NCI-H460 (cell line): Measurements from ENCODE around the gene NOL11. TPM values are rescaled to one million over a fixed set of nuclear protein-coding genes. Genes with fewer than 3 reads are reported as not detected.
"Not testable (repeated sequence)": the region's sequence is repeated elsewhere in the genome, so short reads cannot be mapped to it uniquely, and the experiment has no call there.

Experiments
- DNase-seq: peaks from one replicate; pipeline ENCODE4 v3.0.0-alpha.2; 2016; ENCODE audit warnings: low read depth; ENCODE audit errors: extremely low read depth
- polyA plus RNA-seq: library from polyadenylated mRNA; depleted of rRNA; stranded (reverse); fragments of >200 nt; gene quantifications from 2 replicates; pipeline ENCODE4 v1.2.3, GENCODE V29; 2014; cell fraction: nucleus; rRNA removed
- total RNA-seq: library from RNA; depleted of rRNA; stranded (reverse); fragments of >200 nt; shearing (Covaris generic); gene quantifications from 2 replicates; pipeline ENCODE4 v1.2.3, GENCODE V29; 2014; rRNA removed

The NOL11 gene
- 50.1 and 53.8 TPM in 2 replicates for total RNA-seq
- polyA plus RNA-seq: 79.6 and 80.7 TPM in 2 replicates

- DNase-seq: peak; percentile 98
These were observed at the start of gene NOL11 for GRCh38 chr17:67717624-67718324. Gene NOL11, plus strand, starts transcription at chr17:67717936. Its CDS starts 12 bp downstream, at chr17:67717948.

- DNase-seq: no peak
These were observed 46.2 kb upstream of the NOL11 start for GRCh38 chr17:67671493-67671892.

DNA sequence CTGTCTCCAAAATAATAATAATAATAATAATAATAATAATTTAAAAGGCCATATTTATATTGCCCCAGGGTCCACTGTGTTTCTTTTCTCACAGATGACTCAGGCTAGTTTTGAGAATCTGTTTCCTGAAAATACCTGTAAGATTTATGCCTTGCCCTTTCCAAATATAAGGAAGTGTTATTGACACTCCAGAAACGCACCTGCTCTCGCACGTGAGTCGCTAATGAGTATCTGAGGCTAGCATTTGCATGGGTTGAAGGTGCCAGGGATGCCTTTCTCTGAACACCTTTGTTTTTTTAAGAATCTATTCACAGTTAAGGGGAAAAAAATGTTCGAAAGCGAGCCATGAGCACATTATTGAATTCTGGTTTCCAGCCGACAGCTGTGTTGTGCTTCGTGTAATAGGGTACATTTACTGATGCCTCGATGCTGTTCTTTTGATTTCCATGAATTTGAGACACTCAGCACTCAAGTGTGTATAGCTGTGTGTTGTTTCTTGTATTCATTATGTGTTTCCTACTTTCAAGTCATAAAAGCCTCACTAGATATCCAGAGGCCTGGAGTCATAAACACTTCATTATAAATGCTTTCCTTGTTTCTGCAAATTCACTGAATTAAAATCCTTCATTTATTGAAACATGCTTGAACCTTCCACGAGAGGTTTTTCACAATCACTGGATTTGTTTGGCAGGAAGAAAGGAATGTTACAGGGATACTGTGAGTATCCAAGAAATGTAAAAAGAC is 45.0 kb upstream of the NOL11 start:
- DNase-seq: no peak

DNA sequence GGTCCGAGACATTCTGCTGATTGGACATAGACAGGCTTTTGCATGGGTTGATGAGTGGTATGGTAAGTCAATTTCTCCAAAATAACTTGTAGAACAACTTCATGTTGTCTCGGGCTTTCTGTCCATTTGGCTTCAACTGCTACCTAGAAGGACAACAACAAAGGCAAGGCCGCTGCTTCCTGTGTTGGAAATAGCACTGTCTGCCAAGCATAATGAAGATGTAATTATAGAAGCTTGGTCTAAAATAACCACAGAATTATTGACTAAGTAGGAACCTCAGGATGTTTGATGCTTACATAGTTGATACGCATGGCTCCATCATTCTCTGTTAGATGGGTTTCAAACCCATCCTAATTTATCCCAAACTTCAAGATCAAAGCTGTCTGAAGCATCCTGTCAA is 42.3 kb upstream of the NOL11 start:
- DNase-seq: no peak

GRCh38 chr17:67676305-67676704 is 41.4 kb upstream of the NOL11 start:
- DNase-seq: no peak

DNA sequence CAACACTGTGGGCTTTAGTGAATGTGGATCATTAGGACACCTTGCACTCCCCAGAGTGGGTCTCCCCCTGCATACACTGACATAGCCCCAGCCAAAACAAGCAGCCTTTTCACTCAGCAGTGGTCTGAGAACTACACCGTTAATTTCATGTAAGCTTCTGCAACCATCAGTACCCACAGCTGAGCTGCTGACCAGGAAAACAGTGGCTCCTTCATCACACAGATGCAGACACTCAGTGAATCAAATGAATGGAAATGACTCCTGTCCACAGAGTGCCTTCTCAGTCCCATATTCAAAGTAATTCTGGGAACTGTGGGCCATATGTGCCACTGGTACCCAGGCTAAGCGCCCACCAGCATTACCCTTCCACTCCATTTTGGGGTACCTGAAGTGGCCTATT is 39.3 kb upstream of the NOL11 start:
- no peak for DNase-seq

DNA sequence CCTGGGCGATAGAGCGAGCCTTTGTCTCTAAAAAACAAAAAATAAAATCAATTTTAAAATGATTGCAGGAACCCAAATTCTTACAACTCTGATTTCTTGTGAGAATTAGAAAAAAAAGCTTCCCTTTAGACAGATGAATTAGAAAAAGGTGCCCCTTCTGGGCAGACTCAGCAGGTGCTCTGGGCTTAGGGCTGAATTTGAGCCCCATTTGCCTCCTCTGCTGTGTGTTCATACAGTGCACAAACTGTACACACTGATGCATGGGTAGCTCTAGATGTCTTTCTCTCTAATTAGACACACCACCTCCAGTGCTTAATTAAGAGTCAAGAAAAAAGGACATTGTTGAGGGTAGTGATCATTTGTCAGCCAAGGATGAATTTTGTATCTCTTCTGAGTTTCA is 38.5 kb upstream of the NOL11 start:
- no peak for DNase-seq

DNA sequence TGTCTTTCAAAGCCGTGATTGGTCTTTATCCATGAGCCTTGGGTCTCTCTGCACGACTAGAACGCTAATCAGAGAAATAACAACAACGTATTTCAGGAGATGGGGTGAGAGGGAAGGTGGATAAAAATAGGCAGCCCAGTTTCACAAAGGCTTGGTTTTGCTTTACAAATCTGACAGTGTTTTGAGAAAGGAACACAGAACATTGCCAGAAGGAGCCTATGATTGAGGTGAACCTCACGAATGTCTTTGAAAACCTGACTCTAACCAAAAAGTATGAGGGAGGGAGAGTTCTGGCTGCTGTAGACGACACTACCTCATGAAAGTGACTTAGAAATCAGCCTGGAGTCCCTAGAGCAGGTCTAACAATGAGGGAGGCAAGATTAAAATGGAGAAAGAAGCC is 38.0 kb upstream of the NOL11 start:
- DNase-seq: no peak

- DNase-seq: no peak
These were observed 37.1 kb upstream of the NOL11 start for GRCh38 chr17:67680445-67681224.

GRCh38 chr17:67682196-67682595 is 35.5 kb upstream of the NOL11 start:
- DNase-seq: no peak

GRCh38 chr17:67685351-67685750 is 32.4 kb upstream of the NOL11 start:
- no peak for DNase-seq

GRCh38 chr17:67686241-67686640 is 31.5 kb upstream of the NOL11 start:
- DNase-seq: no peak

DNA sequence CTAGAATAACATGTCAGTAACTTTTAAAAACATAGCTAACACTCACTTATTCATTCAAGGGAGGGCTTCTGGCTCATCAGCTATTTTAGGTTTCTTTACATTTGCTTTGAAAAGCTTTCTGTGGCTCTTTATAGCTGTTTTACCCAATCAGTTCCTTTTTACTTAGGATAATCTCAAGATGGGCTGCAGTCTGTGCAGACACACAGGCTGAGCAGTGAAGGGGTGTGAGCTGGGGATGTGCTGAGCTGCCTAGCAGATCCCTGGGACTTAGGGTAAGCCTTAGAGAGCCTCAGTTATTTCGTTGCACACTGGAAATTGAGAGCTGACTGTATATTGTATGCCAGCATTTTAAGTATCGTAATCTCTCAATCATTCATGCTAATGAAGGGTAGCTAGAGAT is 30.2 kb upstream of the NOL11 start:
- no peak for DNase-seq

- DNase-seq: peak; percentile 56
These were observed 28.1 kb upstream of the NOL11 start for GRCh38 chr17:67689534-67690177.

DNA sequence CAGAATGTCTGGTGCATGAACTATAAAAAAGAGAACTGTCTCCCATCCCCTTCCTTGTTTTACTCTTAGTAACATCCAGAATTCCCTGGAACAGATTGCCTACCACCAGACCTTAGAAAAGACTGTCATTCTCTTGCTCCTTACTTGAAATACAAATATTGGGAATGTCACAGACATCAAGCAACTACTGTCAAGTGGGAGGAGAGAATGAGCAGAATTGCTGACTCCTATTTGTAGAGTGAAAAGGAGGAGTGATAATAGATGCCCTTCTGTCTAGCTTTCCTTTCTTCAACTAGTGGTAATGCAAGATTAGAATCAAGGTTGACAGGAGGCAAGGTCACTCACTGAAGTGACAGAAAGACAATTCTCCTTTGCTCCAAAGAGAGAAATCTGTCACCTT is 23.9 kb upstream of the NOL11 start:
- no peak for DNase-seq

DNA sequence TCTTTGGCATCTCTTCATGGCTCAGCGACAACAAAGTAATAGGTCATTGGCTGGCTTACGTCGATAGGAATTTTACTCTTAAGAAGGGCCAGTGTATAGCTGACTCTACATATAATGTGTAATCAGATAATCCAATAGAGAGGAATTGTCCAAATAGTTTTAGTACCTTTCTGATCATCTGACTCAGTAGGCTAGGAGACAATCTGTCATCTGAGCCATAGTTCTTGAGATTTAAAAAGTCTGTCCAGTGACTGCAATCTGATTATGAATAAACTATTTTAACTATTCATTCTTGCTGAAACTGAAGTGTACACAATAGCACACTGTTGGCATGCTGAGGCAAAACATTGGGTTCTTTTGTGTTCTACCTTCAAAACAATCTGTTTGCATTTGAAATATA is 21.4 kb upstream of the NOL11 start:
- no peak for DNase-seq

- DNase-seq: no peak
These were observed 20.8 kb upstream of the NOL11 start for GRCh38 chr17:67696853-67697498.

DNA sequence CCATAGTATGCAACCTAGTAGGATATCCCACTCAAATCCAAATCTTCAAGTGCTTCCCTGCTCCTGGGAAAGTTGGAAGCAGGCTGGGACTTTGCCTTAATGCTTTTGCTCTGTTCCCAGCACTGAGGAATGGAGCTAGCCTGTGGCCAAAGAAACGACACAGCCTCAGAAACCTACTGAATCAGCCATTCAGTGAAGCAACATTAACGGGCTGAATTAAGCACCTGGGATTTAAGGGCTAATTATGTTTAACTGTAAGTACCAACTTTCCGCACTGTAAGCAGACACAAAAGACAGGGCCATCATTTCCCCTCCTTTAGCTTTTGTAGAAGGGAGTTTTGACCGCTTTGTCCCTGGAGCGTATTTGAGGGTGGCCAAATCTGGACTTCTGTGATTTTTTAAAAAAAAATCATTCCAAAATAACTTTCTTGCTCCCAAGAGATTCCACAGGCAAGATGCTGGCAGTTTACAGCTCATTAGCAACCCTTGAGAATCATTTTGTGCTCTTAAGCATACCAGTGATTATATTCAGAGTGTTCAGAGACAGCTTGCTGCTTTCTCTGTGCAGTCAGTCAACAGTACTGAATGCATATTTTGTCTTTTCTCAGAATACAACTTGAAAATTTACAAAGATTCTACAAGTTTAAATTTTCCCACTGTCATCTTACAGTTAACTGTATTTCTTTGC is 17.6 kb upstream of the NOL11 start:
- no peak for DNase-seq

- no peak for DNase-seq
These were observed 17.0 kb upstream of the NOL11 start for GRCh38 chr17:67700725-67701119.

GRCh38 chr17:67702861-67703260 is 14.9 kb upstream of the NOL11 start:
- not testable (repeated sequence) for DNase-seq
